GM18873 (cell line): ENCODE measurements around the gene SCUBE3.

Experiments used
- ATAC-seq: cut with Tn5 transposase; IDR thresholded peaks from one replicate; pipeline ENCODE4 v1.9.1; 2021; ENCODE audit warnings: mild to moderate bottlenecking, moderate library complexity, moderate number of reproducible peaks; ENCODE audit not compliant: unreplicated experiment, low FRiP score

The SCUBE3 gene

DNA sequence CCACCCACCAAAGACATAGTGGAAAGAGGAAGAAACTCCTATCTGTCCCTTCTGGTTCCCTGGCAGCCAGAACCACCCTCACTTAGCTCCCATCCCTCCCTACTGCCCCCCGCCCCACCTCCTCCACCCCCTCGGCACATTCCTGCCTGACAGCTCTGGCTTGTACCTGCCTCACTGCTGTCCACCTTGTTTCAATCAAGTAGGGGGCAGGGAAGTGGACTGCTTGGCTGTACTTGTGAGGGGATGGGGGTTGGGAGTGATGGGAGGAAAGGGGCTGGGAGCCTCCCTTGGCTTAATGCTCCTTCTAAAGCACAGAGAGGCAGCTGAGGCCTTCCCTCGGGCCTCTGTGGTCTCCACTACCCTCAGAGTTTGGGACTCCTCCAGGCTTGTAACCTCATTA lies 23.7 kb downstream of the SCUBE3 start:
- ATAC-seq, result no peak

- ATAC-seq, result no peak
These were observed 25.1 kb downstream of the SCUBE3 start for GRCh38 chr6:35238843-35239289.

- ATAC-seq, result no peak
These were observed 25.8 kb downstream of the SCUBE3 start for GRCh38 chr6:35239581-35239980.

DNA sequence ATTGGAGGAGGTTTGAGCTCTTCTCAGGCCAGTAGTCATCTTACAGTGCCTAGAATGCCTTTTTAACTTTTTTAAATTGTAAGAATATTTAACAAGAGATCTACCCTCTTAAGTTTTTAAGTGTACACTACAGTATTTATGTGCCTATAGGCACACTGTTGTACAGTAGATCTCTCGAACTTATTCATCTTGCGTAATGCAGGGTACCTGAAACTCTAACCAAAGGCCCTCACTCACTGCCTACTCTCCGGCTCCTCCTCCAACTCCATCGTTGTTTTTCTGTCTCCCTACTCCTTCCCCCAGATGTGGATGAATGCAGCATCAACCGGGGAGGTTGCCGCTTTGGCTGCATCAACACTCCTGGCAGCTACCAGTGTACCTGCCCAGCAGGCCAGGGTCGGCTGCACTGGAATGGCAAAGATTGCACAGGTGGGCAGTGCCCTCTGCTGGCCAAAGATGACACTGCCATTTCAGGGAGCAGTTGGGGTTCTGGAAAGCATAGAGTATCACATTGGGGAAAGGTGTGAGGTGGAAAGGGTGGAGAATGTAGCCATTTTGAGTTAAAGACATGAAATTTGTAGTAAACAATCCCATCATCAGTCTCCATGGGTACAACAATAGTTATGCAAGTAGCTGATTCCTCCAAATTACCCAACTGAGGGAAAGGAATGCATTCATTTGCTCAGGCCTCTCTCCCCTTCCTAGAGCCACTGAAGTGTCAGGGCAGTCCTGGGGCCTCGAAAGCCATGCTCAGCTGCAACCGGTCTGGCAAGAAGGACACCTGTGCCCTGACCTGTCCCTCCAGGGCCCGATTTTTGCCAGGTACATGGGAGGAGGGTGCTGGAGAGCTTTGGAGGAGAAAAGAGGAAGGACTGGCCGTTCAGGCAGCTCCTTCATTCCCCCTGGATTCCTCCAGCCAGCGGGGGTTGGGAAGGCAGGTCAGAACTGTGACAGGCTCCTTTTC lies 27.4 kb downstream of the SCUBE3 start:
- ATAC-seq, result no peak

- ATAC-seq, result no peak
These were observed 28.7 kb downstream of the SCUBE3 start for GRCh38 chr6:35242486-35242885.

- ATAC-seq, result no peak
These were observed 29.1 kb downstream of the SCUBE3 start for GRCh38 chr6:35242906-35243305.

- ATAC-seq, result no peak
These were observed 29.7 kb downstream of the SCUBE3 start for GRCh38 chr6:35243386-35243958.

DNA sequence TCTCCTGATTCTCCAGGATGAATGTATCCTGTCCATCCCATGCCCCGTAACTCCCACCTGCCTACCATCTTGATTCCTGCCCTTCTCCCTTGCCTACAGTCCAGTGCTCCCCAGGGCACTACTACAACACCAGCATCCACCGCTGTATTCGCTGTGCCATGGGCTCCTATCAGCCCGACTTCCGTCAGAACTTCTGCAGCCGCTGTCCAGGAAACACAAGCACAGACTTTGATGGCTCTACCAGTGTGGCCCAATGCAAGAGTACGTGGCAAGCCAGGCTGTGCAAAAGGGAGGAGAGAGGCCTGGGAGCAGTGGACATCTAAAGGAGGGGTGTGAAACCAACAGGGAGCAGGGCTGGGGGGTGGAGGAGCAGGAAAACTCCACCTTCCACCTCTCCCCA lies 30.8 kb downstream of the SCUBE3 start:
- ATAC-seq, result no peak

GRCh38 chr6:35247642-35248231 lies 34.0 kb downstream of the SCUBE3 start:
- no peak for ATAC-seq

- ATAC-seq, result no peak
These were observed 34.5 kb downstream of the SCUBE3 start for GRCh38 chr6:35248300-35248699.

GRCh38 chr6:35248965-35249364 lies 35.2 kb downstream of the SCUBE3 start:
- no peak for ATAC-seq

DNA sequence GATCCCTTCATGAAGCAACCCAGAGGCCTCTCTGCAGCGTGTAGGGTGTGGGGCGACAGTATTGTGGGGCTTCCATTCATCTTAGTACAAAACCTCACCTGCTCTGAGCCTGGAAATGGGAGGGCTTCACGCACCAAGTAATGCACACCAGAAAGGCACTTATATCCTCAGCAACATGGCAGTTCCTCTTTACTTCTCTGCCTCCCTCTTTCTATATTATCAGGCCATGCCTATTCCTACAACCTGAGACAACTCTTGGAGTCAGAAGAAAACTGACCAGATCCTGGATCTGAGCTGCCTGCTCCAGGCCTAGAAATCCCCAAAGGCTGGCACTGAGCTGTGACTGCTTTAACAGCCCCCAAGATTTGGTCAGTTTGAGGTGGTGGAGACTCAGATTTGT lies 38.2 kb downstream of the SCUBE3 start:
- ATAC-seq, result no peak

DNA sequence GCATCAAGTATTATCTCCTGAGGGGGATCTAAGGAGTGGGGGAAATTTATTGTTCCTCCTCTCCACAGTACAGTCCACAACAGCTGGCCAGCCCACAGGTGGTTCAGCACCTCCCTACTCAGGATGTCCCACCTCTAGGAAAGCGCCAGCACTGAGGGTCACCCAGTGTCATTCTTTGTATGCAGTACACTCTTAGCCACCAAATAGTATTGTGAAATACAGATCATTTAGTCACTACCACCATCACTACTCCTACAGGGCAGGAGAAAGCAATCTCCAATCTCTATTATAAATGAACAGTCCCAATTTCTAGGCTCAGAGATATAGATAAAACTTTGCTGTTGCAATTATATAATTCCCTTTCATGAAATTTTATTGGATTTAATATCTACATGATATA lies 39.5 kb downstream of the SCUBE3 start:
- ATAC-seq, result no peak

GRCh38 chr6:35258336-35258735 lies 44.6 kb downstream of the SCUBE3 start:
- no peak for ATAC-seq

- ATAC-seq, result no peak
These were observed 45.1 kb downstream of the SCUBE3 start for GRCh38 chr6:35258858-35259193.

- peak; percentile 70 for ATAC-seq
These were observed 45.6 kb downstream of the SCUBE3 start, which contains the start of gene ZNF76 for GRCh38 chr6:35259194-35259947. ZNF76 (plus strand) TSS chr6:35259735; CDS start chr6:35281152, 21,417 bp downstream.

DNA sequence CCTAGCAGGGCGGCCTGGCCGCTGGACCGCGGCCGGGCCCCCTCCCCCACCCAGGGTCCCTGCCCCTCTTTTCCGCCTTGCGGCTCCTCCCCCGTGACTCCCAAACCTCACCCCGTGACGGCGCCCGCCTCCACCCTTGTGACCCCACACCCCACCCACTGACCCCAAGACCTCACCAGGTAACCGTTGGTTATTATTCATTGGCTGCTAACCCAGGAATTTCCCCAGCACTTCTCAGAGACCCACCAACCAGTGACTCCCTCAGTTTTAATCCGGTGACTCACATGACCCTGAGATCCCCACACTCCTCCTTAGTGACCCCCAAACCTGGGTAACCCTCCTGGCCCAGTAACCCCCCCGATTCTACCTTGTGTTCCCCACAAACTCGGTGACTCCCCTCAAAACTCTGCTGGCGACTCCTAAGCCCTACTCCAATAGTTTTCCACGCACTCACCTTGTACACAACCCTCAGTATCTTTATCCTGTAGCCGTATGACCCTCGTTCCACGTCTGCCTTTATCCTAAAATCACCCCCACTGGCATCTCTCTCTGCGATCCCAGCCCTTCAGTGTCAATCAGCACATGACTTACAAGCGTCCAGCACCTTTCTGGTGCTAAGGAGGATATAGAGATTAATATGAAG lies 46.3 kb downstream of the SCUBE3 start:
- peak; percentile 12 for ATAC-seq

DNA sequence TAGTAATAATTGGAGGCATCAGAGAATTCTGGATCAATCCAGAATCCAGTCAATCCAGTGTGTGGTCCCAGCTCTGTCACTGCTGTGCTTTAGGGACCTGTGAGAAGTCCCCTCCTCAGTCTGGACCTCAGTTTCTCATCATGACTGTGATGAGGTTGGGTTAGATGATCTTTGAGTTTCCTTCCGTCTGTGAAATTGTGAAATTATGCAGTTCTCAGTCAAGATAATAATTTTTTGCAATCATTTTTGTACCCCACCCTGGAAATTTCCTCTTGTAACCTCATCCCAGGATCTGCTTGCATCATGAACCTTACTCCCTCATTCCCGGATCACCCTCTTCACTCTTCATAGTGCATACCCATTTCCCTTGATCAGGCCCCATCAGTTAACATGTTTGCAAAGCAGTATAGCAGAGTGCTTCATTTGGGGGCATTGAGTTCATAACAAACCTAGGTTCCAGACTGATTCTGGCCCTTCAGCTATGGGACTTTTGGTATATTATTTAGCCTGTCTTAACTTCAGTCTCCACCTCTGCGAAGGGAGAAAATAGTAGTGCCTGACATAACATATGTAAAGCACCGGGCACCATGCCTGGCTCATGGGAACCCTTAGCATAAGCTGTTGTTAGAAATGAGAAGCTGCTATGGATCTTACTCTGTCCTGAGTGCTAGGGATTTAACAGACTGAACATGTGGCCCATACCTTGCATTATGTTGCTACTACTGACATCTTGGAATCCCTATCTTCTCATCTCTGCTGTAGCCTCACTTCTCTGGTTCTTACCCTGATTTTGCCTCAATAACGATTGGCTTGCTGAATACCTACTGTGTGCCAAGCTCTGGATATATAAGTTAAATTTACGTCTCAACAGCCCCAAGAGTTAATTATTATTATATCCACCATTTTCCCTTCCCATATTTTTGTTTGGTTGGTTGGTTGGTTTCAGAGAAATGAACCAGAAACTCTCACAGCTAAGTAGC lies 47.1 kb downstream of the SCUBE3 start:
- ATAC-seq, result no peak

DNA sequence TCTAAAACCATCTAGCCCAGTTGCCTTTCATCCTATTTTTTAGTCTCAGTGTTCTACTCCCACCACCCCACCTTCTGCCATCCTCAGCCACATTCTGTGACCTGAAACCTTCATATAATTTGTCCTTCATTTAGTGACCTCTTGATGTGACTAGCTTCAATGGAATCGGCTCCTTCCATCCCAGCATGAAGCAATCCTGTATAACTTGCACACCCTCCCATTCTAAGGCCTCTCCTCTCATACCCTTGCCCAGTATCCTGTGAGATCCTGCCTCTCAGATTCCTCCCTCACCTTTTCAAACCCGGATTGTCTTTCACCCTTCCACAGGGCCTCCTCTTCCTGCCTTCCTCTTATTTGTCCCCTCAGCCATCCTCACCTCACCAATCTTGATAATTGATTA lies 48.8 kb downstream of the SCUBE3 start:
- ATAC-seq, result no peak
